HT1080 (cell line): ENCODE measurements around the gene EGFL6. TPM values are rescaled to one million over a fixed set of nuclear protein-coding genes. Genes with fewer than 3 reads are reported as not detected.
A peak's percentile ranks its signal among the peaks of the same experiment; 100 is the strongest.
"Not testable (repeated sequence)": the region's sequence is repeated elsewhere in the genome, so short reads cannot be mapped to it uniquely, and the experiment has no call there.

Source experiments
- DNase-seq: peaks from one replicate; pipeline ENCODE4 v3.0.0-alpha.2; 2015; ENCODE audit warnings: low read depth
- total RNA-seq: library from RNA; depleted of rRNA; stranded (reverse); fragments of >200 nt; shearing (Covaris generic); gene quantifications from 2 replicates; pipeline ENCODE4 v1.2.3, GENCODE V29; 2014

Gene EGFL6
- total RNA-seq, 1 experiment from 2014 or later, result not detected

- no peak for DNase-seq
Observed at GRCh38 chrX:13590207-13590606, 20.8 kb downstream of the EGFL6 start.

- no peak for DNase-seq
Observed at GRCh38 chrX:13590914-13591313, 21.5 kb downstream of the EGFL6 start.

GRCh38 chrX:13597874-13598273 lies 28.5 kb downstream of the EGFL6 start:
- no peak for DNase-seq

- DNase-seq, result no peak
Observed at GRCh38 chrX:13598877-13599276, 29.5 kb downstream of the EGFL6 start.

GRCh38 chrX:13599491-13599890 lies 30.1 kb downstream of the EGFL6 start:
- no peak for DNase-seq

- DNase-seq, result no peak
Observed at GRCh38 chrX:13605611-13606010, 36.2 kb downstream of the EGFL6 start.

- no peak for DNase-seq
Observed at GRCh38 chrX:13607331-13607995, 38.1 kb downstream of the EGFL6 start.

GRCh38 chrX:13607996-13608365 lies 38.6 kb downstream of the EGFL6 start:
- DNase-seq, result no peak

GRCh38 chrX:13614154-13614553 lies 44.8 kb downstream of the EGFL6 start:
- DNase-seq, result no peak

GRCh38 chrX:13620207-13620606 lies 50.8 kb downstream of the EGFL6 start:
- no peak for DNase-seq

- no peak for DNase-seq
Observed at GRCh38 chrX:13622401-13622964, 53.1 kb downstream of the EGFL6 start.

GRCh38 chrX:13627306-13627705 lies 57.9 kb downstream of the EGFL6 start:
- no peak for DNase-seq

GRCh38 chrX:13637224-13637623 lies 67.8 kb downstream of the EGFL6 start:
- DNase-seq, result not testable (repeated sequence)

GRCh38 chrX:13638021-13638420 lies 68.6 kb downstream of the EGFL6 start:
- DNase-seq, result no peak

- no peak for DNase-seq
Observed at GRCh38 chrX:13638826-13639225, 69.4 kb downstream of the EGFL6 start.

- DNase-seq, result not testable (repeated sequence)
Observed at GRCh38 chrX:13641684-13642083, 72.3 kb downstream of the EGFL6 start.

GRCh38 chrX:13645464-13646153 lies 76.2 kb downstream of the EGFL6 start:
- no peak for DNase-seq

GRCh38 chrX:13646154-13646549 lies 76.8 kb downstream of the EGFL6 start:
- peak; percentile 49 for DNase-seq

GRCh38 chrX:13647709-13648212 lies 78.4 kb downstream of the EGFL6 start:
- peak; percentile 61 for DNase-seq

- DNase-seq, result not testable (repeated sequence)
Observed at GRCh38 chrX:13648336-13648735, 78.9 kb downstream of the EGFL6 start.

- no peak for DNase-seq
Observed at GRCh38 chrX:13649838-13650237, 80.4 kb downstream of the EGFL6 start.

GRCh38 chrX:13650318-13650717 lies 80.9 kb downstream of the EGFL6 start:
- no peak for DNase-seq

- peak; percentile 1 for DNase-seq
Observed at GRCh38 chrX:13651150-13651549, 81.7 kb downstream of the EGFL6 start.
